ENCODE data around the gene ZSCAN5B.

Gene ZSCAN5B

DNA sequence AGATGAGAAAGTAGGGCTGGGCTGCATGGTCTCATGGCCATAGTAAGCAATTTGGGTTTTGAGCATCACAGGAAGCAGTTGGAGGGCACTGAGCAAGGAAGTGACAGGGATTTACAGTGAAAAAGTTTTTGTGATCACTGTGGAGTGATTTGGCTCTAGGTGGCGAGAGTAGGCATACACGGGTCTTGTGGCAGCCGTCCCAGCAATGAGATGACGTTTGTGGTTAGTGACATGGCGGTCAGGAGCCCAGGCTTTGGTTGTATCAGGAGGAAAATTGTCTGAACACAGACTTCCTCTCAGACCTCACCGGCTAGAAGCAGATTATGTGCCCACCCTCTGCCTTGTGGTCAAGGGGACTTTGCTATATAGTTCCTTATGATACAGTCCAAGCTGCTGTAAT lies 53.2 kb downstream of the ZSCAN5B start:
- DNase-seq, result peak in 2 of 4 experiments; percentile 25 to 40

DNA sequence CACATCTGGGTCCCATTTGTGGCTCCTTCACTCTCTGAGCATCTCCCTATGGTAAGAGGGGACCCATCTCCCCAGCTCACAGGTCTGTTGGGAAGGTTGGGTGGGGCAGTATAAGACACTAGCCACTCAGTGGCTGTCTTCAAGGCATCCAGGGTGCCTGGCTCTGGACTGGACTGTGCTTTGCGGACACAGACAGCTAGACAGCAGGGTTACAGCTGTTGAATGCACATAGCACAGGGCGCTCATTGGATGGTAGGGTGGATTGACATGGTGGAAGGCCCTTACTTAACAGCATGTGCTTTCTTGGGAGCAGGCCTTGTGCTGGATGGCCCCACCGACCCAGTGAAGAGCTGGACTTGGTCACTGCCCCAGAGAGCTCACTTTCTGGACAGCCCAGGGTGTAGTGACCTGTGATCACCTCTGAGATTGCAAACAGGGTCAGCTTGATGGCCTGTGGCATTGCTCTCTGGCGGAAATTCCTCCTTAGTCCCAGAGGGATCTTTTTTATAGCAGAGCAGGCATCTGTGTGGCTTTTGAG lies 54.6 kb downstream of the ZSCAN5B start:
- no peak for DNase-seq

DNA sequence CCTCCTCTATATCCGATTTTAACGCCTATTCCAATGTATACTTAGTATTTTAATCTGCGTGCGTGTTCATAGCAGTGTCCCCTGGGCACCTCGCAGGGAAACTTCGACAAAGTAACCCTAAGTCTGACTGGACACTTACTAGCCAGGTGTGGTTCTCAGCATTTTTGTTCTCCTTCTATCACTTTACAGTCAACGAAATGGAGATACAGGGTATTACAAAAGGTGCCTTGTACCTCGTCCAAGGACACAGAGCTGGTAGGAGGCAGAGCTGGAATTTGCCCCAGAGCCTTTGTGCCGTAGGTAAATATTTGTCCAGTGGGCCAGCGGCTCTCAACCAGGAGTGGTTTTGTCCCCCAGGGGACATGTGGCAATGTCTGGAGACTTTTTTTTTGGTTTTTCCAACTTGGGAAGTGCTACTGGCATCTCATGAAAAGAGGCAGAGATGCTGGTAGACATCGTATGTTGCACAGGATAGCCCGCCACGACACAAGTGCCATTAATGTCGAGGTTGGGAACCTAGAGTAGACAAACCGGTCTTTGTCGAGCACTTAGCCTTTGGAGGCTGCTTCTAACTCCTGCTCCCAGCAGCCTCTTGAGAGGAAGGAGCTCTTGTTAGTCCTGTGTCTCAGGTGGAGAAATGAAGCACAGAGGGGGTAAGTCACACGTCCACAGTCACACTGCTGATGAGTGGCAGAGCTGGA lies 55.3 kb downstream of the ZSCAN5B start:
- DNase-seq, result no peak

GRCh38 chr19:56141417-56141993 lies 56.1 kb downstream of the ZSCAN5B start:
- no peak for DNase-seq

GRCh38 chr19:56140583-56141416 lies 56.8 kb downstream of the ZSCAN5B start, which contains the start of gene ZNF444:
Gene ZNF444 (plus strand): TSS chr19:56141287. CDS start chr19:56146912, 5,625 bp downstream.
- peak; percentile 98 to 99 (median 99) for DNase-seq

- DNase-seq, result peak; percentile 24 to 48 (median 40)
These were observed 57.6 kb downstream of the ZSCAN5B start for GRCh38 chr19:56139847-56140582.

Measured in suppressor macrophage (primary cell).